Left ventricle myocardium inferior (tissue), 1 donor: ENCODE results near the gene TEAD1. TPM values are rescaled to one million over a fixed set of nuclear protein-coding genes. Genes with fewer than 3 reads are reported as not detected.

Experiments
- DNase-seq: peaks from one replicate; pipeline ENCODE4 v3.0.0-alpha.2; 2020
- H3K27ac ChIP-seq: fragments of 200-600 bp; replicated peaks from 2 replicates; pipeline ENCODE4 v1.8.0; 2021
- H3K27me3 ChIP-seq: fragments of 200-600 bp; 2 replicates; pipeline ENCODE4 v1.8.0; 2021; ENCODE audit warnings: low read depth
- H3K36me3 ChIP-seq: fragments of 200-600 bp; 2 replicates; pipeline ENCODE4 v1.8.0; 2021
- H3K4me1 ChIP-seq: fragments of 200-600 bp; 2 replicates; pipeline ENCODE4 v1.8.0; 2021
- H3K4me3 ChIP-seq: fragments of 200-600 bp; 2 replicates; pipeline ENCODE4 v1.8.0; 2021; ENCODE audit warnings: mild to moderate bottlenecking, moderate library complexity
- H3K9me3 ChIP-seq: fragments of 200-600 bp; replicated peaks from 2 replicates; pipeline ENCODE4 v1.8.0; 2021
- CTCF ChIP-seq: fragments of 200-600 bp; IDR thresholded peaks from 2 replicates; pipeline ENCODE4 v1.8.0; 2021; ENCODE audit warnings: antibody characterized with exemption, mild to moderate bottlenecking, borderline replicate concordance
- intact Hi-C: fragments of 100-400 bp; cut with micrococcal nuclease; formaldehyde crosslinking; loops from one replicate; pipeline ENCODE4 v1.11.0; 2022
- total RNA-seq: library from RNA; stranded (reverse); fragmentation: NEBNext Ultra II Directional; extraction: Animal tissue kit (Norgen Biotek cat#: 25700); gene quantifications from one replicate; pipeline ENCODE4 v1.2.1, GENCODE V29; 2021
- donor health status: DM: no; HTN: yes; CAD: no; lungs with severe emphysema.

TEAD1 gene
- total RNA-seq, 1 donor from 2014 or later: 121 TPM

GRCh38 chr11:12664385-12664784 lies 9.8 kb upstream of the TEAD1 start:
- H3K4me1 ChIP-seq: no peaks in the 10 kb centered on the region
- DNase-seq: no peak
- no peaks in the 10 kb centered on the region for H3K9me3 ChIP-seq
- H3K4me3 ChIP-seq: no peak overlapping the region
- no peaks in the 10 kb centered on the region for H3K27me3 ChIP-seq
- TF ChIP-seq CTCF: no peak
- no peak overlapping the region for H3K27ac ChIP-seq
- intact Hi-C loops: no loop called here
- no peaks in the 10 kb centered on the region for H3K36me3 ChIP-seq

- no peak for TF ChIP-seq CTCF
- H3K27me3 ChIP-seq: no peaks in the 10 kb centered on the region
- intact Hi-C loops: no loop called here
- H3K4me3 ChIP-seq: no peak overlapping the region
- no peaks in the 10 kb centered on the region for H3K36me3 ChIP-seq
- no peak for DNase-seq
- no peaks in the 10 kb centered on the region for H3K4me1 ChIP-seq
- no peak overlapping the region for H3K27ac ChIP-seq
- H3K9me3 ChIP-seq: no peaks in the 10 kb centered on the region
Observed at GRCh38 chr11:12666915-12667314, 7.3 kb upstream of the TEAD1 start.

- Histone ChIP-seq H3K4me3 (no peak overlapping the region), H3K27ac (no peak overlapping the region), H3K9me3 (no peaks in the 10 kb centered on the region), H3K4me1 (no peaks in the 10 kb centered on the region), H3K36me3 (no peaks in the 10 kb centered on the region), H3K27me3 (no peaks in the 10 kb centered on the region)
- TF ChIP-seq CTCF: no peak
- DNase-seq: no peak
- intact Hi-C loops: no loop called here
Observed at GRCh38 chr11:12667646-12668045, 6.6 kb upstream of the TEAD1 start.

- no peaks in the 10 kb centered on the region for H3K27me3 ChIP-seq
- H3K27ac ChIP-seq: no peak overlapping the region
- intact Hi-C loops: no loop called here
- H3K9me3 ChIP-seq: no peaks in the 10 kb centered on the region
- H3K4me1 ChIP-seq: peaks cover under 1% of the 10 kb centered on the region
- DNase-seq: no peak
- TF ChIP-seq CTCF: no peak
- H3K36me3 ChIP-seq: no peaks in the 10 kb centered on the region
- H3K4me3 ChIP-seq: no peak overlapping the region
Observed at GRCh38 chr11:12668166-12668565, 6.1 kb upstream of the TEAD1 start.

GRCh38 chr11:12669930-12670329 lies 4.3 kb upstream of the TEAD1 start:
- no peaks in the 10 kb centered on the region for H3K36me3 ChIP-seq
- no peaks in the 10 kb centered on the region for H3K27me3 ChIP-seq
- intact Hi-C loops: loop anchor here (10.0 kb wide), 1 partner anchor 215 kb away; no protein-coding TSS in a partner anchor
- TF ChIP-seq CTCF: no peak
- no peaks in the 10 kb centered on the region for H3K9me3 ChIP-seq
- no peak overlapping the region for H3K27ac ChIP-seq
- H3K4me1 ChIP-seq: peaks cover 7% of the 10 kb centered on the region
- DNase-seq: no peak
- H3K4me3 ChIP-seq: no peak overlapping the region

GRCh38 chr11:12671370-12671769 lies 2.9 kb upstream of the TEAD1 start:
- H3K9me3 ChIP-seq: no peaks in the 10 kb centered on the region
- no peak overlapping the region for H3K27ac ChIP-seq
- no peaks in the 10 kb centered on the region for H3K27me3 ChIP-seq
- no peak overlapping the region for H3K4me3 ChIP-seq
- TF ChIP-seq CTCF: no peak
- intact Hi-C loops: loop anchor here (10.0 kb wide), 1 partner anchor 213 kb away; no protein-coding TSS in a partner anchor
- peaks cover 18% of the 10 kb centered on the region for H3K4me1 ChIP-seq
- DNase-seq: no peak
- H3K36me3 ChIP-seq: no peaks in the 10 kb centered on the region
